NT2/D1 (cell line): ENCODE results near the gene EDN3.

Source experiments
- YY1 ChIP-seq: IDR thresholded peaks from 2 replicates; pipeline ENCODE4 v1.6.1; 2011; ENCODE audit not compliant: insufficient read length, insufficient read depth
- ZNF274 ChIP-seq: IDR thresholded peaks from 2 replicates; pipeline ENCODE4 v1.6.1; 2011; ENCODE audit warnings: mild to moderate bottlenecking, low read depth, low read length

- TF ChIP-seq YY1, result no peak
- TF ChIP-seq ZNF274, result no peak
These were observed 71.0 kb downstream of the EDN3 start for GRCh38 chr20:59371431-59371830.
